C4-2B (cell line): Measurements from ENCODE around the gene GCSH.

Experiments
- H3K27ac ChIP-seq: fragments of 450-650 bp; 2 replicates; pipeline ENCODE4 v1.5.1; 2017
- CTCF ChIP-seq: fragments of 450-650 bp; conservative IDR thresholded peaks from 2 replicates; pipeline ENCODE4 v1.5.1; 2017; ENCODE audit warnings: mild to moderate bottlenecking
- ZFX ChIP-seq: fragments of 450-650 bp; IDR thresholded peaks from 2 replicates; pipeline ENCODE4 v1.6.1; 2017

The GCSH gene

GRCh38 chr16:81069063-81069462, 27.1 kb downstream of the GCSH start:
- TF ChIP-seq CTCF (no peak), ZFX (no peak)
- peak overlapping the region; percentile 7; the same call in 1 of the 2 replicates for H3K27ac ChIP-seq

- TF ChIP-seq CTCF (no peak), ZFX (no peak)
- H3K27ac ChIP-seq = peak overlapping the region; percentile 88
Measured at GRCh38 chr16:81067166-81067565, 29.0 kb downstream of the GCSH start.

- TF ChIP-seq CTCF (no peak), ZFX (no peak)
Measured at GRCh38 chr16:81066681-81067080, 29.5 kb downstream of the GCSH start.

GRCh38 chr16:81061871-81062608, 34.2 kb downstream of the GCSH start:
- no peak for TF ChIP-seq CTCF
- TF ChIP-seq ZFX = no peak
- no peak overlapping the region for H3K27ac ChIP-seq

More at GRCh38 chr16:81066681-81067080, 29.5 kb downstream of the GCSH start:
- peak overlapping the region; percentile 66 for H3K27ac ChIP-seq

- H3K27ac ChIP-seq = no peak overlapping the region
- TF ChIP-seq CTCF (no peak), ZFX (no peak)
Measured at GRCh38 chr16:81061307-81061640, 34.9 kb downstream of the GCSH start.

GRCh38 chr16:81060576-81061306, 35.5 kb downstream of the GCSH start:
- TF ChIP-seq CTCF = no peak
- no peak for TF ChIP-seq ZFX
- no peak overlapping the region for H3K27ac ChIP-seq

- no peak overlapping the region for H3K27ac ChIP-seq
- TF ChIP-seq CTCF (no peak), ZFX (no peak)
Measured at GRCh38 chr16:81053761-81054160, 42.4 kb downstream of the GCSH start.
